Neuronal stem cell (in vitro differentiated cells): ENCODE results near the gene TNK1.
A peak's percentile ranks its signal among the peaks of the same experiment; 100 is the strongest.

Experiments
- DNase-seq: peaks from one replicate; pipeline ENCODE4 v3.0.0-alpha.2; 2013; ENCODE audit warnings: low spot score
- H2AFZ ChIP-seq: one replicate; pipeline ENCODE4 v1.6.1; 2013; ENCODE audit warnings: mild to moderate bottlenecking, low read length, inconsistent platforms
- H2AK5ac ChIP-seq: 2 replicates; pipeline ENCODE4 v1.6.1; 2013; ENCODE audit warnings: low read depth, mild to moderate bottlenecking, inconsistent platforms, low read length, moderate library complexity, mixed read lengths
- H2BK120ac ChIP-seq: 2 replicates; pipeline ENCODE4 v1.6.1; 2013; ENCODE audit warnings: low read depth, mild to moderate bottlenecking, inconsistent platforms, low read length, moderate library complexity, mixed read lengths
- H2BK12ac ChIP-seq: one replicate; pipeline ENCODE4 v1.6.1; 2013; ENCODE audit warnings: low read length, inconsistent platforms
- H2BK15ac ChIP-seq: 2 replicates; pipeline ENCODE4 v1.6.1; 2013; ENCODE audit warnings: mild to moderate bottlenecking, low read length, inconsistent platforms, mixed read lengths
- H2BK5ac ChIP-seq: one replicate; pipeline ENCODE4 v1.6.1; 2013; ENCODE audit warnings: inconsistent platforms, mild to moderate bottlenecking, low read length, moderate library complexity
- H3K14ac ChIP-seq: one replicate; pipeline ENCODE4 v1.6.1; 2013; ENCODE audit warnings: low read length, inconsistent platforms
- H3K18ac ChIP-seq: 2 replicates; pipeline ENCODE4 v1.6.1; 2013; ENCODE audit warnings: low read length, inconsistent platforms
- H3K23ac ChIP-seq: 2 replicates; pipeline ENCODE4 v1.6.1; 2013; ENCODE audit warnings: low read depth, mild to moderate bottlenecking, mixed read lengths, low read length, inconsistent platforms; ENCODE audit not compliant: poor library complexity
- H3K27ac ChIP-seq: replicated peaks from 3 replicates; pipeline ENCODE4 v1.5.1; 2013; ENCODE audit warnings: low read length, inconsistent platforms
- H3K27me3 ChIP-seq, 3 experiments: 2 replicates each; pipeline ENCODE4 v1.6.1; 2013; ENCODE audit warnings: low read length in 3 of 3, mild to moderate bottlenecking in 2 of 3, inconsistent platforms in 1 of 3, low read depth in 1 of 3, mixed read lengths in 1 of 3, moderate library complexity in 1 of 3; ENCODE audit not compliant: control insufficient read depth in 3 of 3, insufficient read depth in 3 of 3
- H3K36me3 ChIP-seq, 2 donors: replicated peaks in 1 of 2; 2 replicates each; pipeline ENCODE4 v1.6.1; 2013; ENCODE audit warnings: low read length in 2 of 2; ENCODE audit not compliant: control insufficient read depth in 2 of 2, insufficient read depth in 2 of 2
- H3K4ac ChIP-seq: 2 replicates; pipeline ENCODE4 v1.6.1; 2013; ENCODE audit warnings: inconsistent platforms, mild to moderate bottlenecking, low read length, moderate library complexity
- H3K4me1 ChIP-seq, 2 donors: 1 replicate in 1 of 2; 2 replicates in 1 of 2; pipeline ENCODE4 v1.6.1; 2013; ENCODE audit warnings: low read length in 2 of 2, low read depth in 1 of 2; ENCODE audit not compliant: control insufficient read depth in 2 of 2, insufficient read depth in 1 of 2
- H3K4me2 ChIP-seq: one replicate; pipeline ENCODE4 v1.6.1; 2013; ENCODE audit warnings: mild to moderate bottlenecking, low read length, inconsistent platforms; ENCODE audit not compliant: insufficient read depth, poor library complexity, severe bottlenecking
- H3K4me3 ChIP-seq, 2 donors: 2 replicates each; pipeline ENCODE4 v1.5.1; 2013; ENCODE audit warnings: low read length in 2 of 2, mild to moderate bottlenecking in 2 of 2, inconsistent platforms in 1 of 2, moderate library complexity in 1 of 2
- H3K79me1 ChIP-seq: one replicate; pipeline ENCODE4 v1.6.1; 2013; ENCODE audit warnings: low read depth, mild to moderate bottlenecking, inconsistent platforms, low read length, moderate library complexity
- H3K9ac ChIP-seq: one replicate; pipeline ENCODE4 v1.6.1; 2013; ENCODE audit warnings: mild to moderate bottlenecking, low read depth, low read length, inconsistent platforms; ENCODE audit not compliant: poor library complexity
- H3K9me3 ChIP-seq, 2 donors: replicated peaks in 1 of 2; 2 replicates each; pipeline versions ENCODE3 to v1.6.1; 2013; ENCODE audit warnings: low read length in 2 of 2, mild to moderate bottlenecking in 2 of 2, inconsistent platforms in 1 of 2, low read depth in 1 of 2, mixed read lengths in 1 of 2, moderate library complexity in 1 of 2; ENCODE audit not compliant: control insufficient read depth in 2 of 2, insufficient read depth in 1 of 2
- H4K8ac ChIP-seq: one replicate; pipeline ENCODE4 v1.6.1; 2013; ENCODE audit warnings: low read depth, mild to moderate bottlenecking, inconsistent platforms, low read length, moderate library complexity
- H4K91ac ChIP-seq: one replicate; pipeline ENCODE4 v1.6.1; 2013; ENCODE audit warnings: low read length, low read depth, mild to moderate bottlenecking, inconsistent platforms; ENCODE audit not compliant: poor library complexity
- WGBS, 2 donors: extraction: QIAGEN DNeasy Blood & Tissue Kit; methylation state at CpG; one replicate each; pipeline ENCODE4 v1.1.7; 2013; ENCODE audit warnings: missing lambda C conversion rate in 2 of 2, mixed read lengths in 1 of 2; ENCODE audit not compliant: insufficient read length in 2 of 2, insufficient replicate concordance in 1 of 2; ENCODE audit errors: extremely low coverage in 2 of 2; 5-methylcytosine and 5-hydroxymethylcytosine counted together

The TNK1 gene

DNA sequence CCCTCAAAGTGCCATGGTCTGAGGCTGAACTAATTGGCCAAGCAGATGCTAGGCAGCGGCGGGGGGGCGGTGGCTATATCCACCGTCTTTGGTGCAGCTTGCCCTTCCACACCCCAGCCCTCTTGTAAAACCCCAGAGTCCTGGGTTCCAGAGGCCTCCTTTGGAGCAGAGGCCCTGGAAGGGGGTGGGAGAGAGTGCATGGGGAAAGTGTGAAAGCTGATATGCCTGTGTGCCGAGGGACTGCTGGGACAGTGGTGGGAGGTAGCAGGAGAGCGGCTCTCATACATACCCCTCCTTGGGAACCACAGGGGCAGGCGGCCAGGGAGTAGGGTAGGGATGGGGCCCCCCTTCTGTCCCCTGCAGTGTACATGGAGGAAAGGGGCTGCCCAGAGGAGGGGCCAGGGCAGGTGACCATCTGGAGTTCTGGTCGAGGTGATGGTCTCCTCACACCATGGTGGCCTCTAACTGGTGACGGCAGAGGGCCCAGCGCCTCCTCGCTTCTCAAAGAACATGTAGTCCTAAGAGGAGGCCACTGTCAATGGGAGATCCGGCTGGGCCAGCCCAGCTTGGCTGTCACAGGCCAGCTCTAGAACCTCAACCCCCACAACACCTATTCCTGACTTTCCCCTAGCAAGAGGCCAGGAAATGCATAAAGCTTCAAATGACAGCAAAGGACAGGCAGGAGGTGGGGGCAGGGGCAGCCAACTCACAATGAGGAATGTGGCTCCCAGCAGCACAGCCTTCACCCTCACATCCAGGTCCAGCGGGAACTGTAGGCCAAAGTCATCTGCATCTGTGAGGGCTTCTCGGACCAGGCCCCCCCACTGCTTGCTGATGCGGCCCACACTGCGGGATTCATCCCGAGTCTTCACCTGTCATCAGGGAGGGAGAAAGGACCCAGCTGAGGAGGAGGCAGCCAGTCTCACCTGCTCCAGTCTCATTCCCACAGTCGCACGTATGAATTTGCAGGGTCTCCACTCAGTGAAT lies 9.3 kb downstream of the TNK1 start:
- H3K14ac ChIP-seq, result no peak overlapping the region
- H2AFZ ChIP-seq, result no peak overlapping the region
- no peak overlapping the region for H2BK12ac ChIP-seq
- H3K4ac ChIP-seq, result no peak overlapping the region
- H2BK15ac ChIP-seq, result no peak overlapping the region
- H2BK120ac ChIP-seq, result no peak overlapping the region
- H3K9ac ChIP-seq, result no peak overlapping the region
- no peak overlapping the region for H3K18ac ChIP-seq
- H3K4me3 ChIP-seq, result no peak overlapping the region
- H2AK5ac ChIP-seq, result no peak overlapping the region
- no peak for DNase-seq
- H3K9me3 ChIP-seq, result no peaks in the 10 kb centered on the region
- no peak overlapping the region for H3K4me2 ChIP-seq
- H3K27ac ChIP-seq, result no peak overlapping the region
- peaks cover 3 to 7% of the 10 kb centered on the region in 2 donors for H3K4me1 ChIP-seq
- no peaks in the 10 kb centered on the region for H3K27me3 ChIP-seq
- no peaks in the 10 kb centered on the region for H3K79me1 ChIP-seq
- no peak overlapping the region for H2BK5ac ChIP-seq
- H3K23ac ChIP-seq, result no peak overlapping the region
- H4K8ac ChIP-seq, result no peak overlapping the region
- H4K91ac ChIP-seq, result no peak overlapping the region
- peaks cover 13 to 38% of the 10 kb centered on the region in 2 donors for H3K36me3 ChIP-seq
- no CpG with 5 or more reads among the region's 19 CpGs for WGBS, 2 donors

DNA sequence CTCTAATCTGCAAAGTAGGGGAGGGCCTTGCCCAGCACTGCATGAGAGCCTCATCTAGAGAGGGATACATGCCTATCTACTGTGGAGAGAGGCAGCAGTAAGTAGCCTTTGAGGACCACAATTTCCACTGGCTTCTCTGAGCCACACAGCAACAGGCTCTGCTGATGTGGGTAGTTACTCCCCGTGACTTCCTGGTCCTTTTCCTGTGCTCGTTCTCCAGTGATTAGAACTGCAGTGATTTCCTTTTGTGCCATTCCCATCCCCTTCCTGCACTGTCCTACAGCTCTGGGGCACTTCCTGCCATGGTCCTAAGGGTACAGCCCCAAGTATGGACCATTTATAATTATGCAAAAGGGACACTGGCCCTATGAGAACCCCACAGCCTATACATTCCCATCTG lies 10.4 kb downstream of the TNK1 start:
- Histone ChIP-seq H3K36me3 (peaks cover 13 to 38% of the 10 kb centered on the region in 2 donors), H2AK5ac (no peak overlapping the region), H2BK15ac (no peak overlapping the region), H4K91ac (no peak overlapping the region), H3K4me2 (no peak overlapping the region), H2AFZ (no peak overlapping the region), H3K23ac (no peak overlapping the region), H3K27ac (no peak overlapping the region), H3K18ac (no peak overlapping the region), H3K27me3 (no peaks in the 10 kb centered on the region), H3K9ac (no peak overlapping the region), H2BK120ac (no peak overlapping the region), H2BK5ac (no peak overlapping the region), H3K14ac (no peak overlapping the region), H2BK12ac (no peak overlapping the region), H3K4me3 (no peak overlapping the region), H3K4me1 (peaks cover 3 to 7% of the 10 kb centered on the region in 2 donors), H3K4ac (no peak overlapping the region), H3K9me3 (peaks cover 0 to 1% of the 10 kb centered on the region in 2 donors), H4K8ac (no peak overlapping the region), H3K79me1 (no peaks in the 10 kb centered on the region)
- no peak for DNase-seq
- WGBS, 2 donors, result no CpG with 5 or more reads among the region's 2 CpGs

DNA sequence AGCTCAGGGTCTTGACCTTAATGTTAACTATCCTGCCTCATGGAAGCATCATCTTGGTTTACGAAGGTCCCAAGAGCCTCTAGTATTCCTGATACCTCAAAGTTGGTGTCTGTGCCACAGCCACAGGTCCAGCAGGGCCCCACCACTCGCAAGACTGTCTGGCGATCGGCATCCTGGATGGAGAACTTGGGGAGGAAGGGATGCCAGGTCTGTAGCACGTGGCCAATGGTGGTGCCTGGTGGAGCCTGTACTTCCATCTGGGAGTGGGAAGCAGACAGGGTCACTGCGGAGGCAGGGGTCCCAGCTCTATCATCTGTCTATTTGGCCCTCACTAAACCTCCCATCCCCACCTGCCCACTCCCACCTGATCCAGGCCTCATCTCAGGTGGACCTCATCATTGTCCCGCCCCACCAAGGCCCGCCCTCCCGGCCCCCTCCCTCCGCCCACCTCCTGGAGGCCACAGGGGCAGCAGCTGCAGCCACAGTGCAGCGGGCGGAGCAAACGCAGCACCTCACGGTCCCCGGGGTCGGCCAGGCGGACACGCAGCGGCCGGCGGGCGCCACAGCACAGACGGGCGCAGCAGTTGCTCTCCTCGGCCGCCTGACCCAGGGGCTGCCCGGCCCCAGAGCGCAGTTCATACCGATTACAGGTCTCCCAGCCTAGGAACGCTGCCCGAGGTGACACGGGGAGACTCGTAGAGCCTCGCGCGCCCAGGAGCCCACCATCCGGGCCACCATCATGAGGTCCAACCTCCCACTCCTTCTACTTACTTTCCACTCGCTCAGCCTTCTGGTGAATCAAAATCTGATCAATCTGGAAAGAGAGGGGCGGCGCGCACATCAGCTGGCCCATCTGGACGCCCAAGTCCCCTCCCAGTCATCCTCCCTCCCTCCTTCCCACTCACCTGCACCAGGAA lies 12.1 kb downstream of the TNK1 start:
- Histone ChIP-seq H3K4me1 (peaks cover 3 to 7% of the 10 kb centered on the region in 2 donors), H3K14ac (no peak overlapping the region), H3K9ac (no peak overlapping the region), H2AFZ (no peak overlapping the region), H3K18ac (peak overlapping the region; percentile 94), H2BK12ac (no peak overlapping the region), H2AK5ac (peak overlapping the region; percentile 83), H2BK5ac (no peak overlapping the region), H3K4me2 (peak overlapping the region; percentile 99), H3K79me1 (no peaks in the 10 kb centered on the region), H2BK120ac (no peak overlapping the region), H3K23ac (peak overlapping the region; percentile 21), H3K27ac (no peak overlapping the region), H4K91ac (no peak overlapping the region), H3K4ac (no peak overlapping the region), H2BK15ac (no peak overlapping the region), H3K27me3 (no peaks in the 10 kb centered on the region), H3K36me3 (peaks cover 13 to 38% of the 10 kb centered on the region in 2 donors), H4K8ac (no peak overlapping the region), H3K9me3 (peaks cover 0 to 1% of the 10 kb centered on the region in 2 donors), H3K4me3 (peak overlapping the region; percentile 56 to 88)
- DNase-seq, result no peak
- no CpG with 5 or more reads among the region's 42 CpGs for WGBS, 2 donors
